Hair follicular keratinocyte (primary cell): ENCODE results near the gene NTMT2. TPM values are rescaled to one million over a fixed set of nuclear protein-coding genes. Genes with fewer than 3 reads are reported as not detected.

Source experiments
- total RNA-seq: library from RNA; depleted of rRNA; stranded (reverse); fragments of >200 nt; gene quantifications from 2 replicates; pipeline ENCODE4 v1.2.3, GENCODE V29; 2015

The NTMT2 gene
- total RNA-seq = not detected in 2 replicates

DNA sequence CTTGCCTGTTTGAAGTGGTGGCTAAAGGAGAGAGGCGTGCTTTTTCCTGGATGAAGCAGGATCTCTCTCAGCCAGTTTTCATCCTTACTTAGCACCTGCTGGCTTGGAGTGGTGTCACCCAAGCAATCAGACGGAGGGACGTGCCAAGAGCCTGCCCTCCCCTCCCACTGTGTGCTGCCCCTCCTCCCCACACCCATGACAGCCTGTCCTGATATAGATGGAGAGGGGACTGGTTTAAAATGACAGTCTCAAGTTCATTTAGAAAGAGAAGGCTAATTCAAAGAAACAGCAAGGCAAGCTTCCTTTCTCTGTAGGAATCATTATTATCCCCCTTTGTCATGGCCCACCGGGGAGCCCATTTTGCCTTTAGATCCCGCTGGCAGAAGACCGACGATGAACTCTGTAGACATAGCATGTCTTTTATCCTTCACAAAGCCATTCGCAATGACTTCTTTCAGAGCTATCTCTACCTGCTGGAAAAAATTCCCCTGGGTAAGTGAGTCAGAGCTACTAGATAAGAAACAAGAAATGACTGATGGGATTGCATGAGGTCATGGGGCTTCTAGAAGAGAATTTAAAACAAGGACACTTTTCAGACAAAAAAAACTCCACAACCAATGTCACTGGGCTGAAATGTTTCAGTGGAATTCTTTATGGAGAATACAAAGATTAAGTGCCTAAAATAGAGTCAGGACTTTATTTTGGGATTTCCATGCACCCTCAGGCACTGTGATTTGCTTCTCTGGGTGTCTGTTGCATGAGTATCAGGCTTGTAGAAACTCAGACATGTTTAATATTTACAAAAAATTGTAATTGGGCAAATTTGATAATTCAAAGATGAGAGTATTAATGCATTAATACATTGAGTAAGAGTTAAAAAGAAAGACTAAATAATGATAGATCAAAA is at the start of gene NTMT2:
TSS of gene NTMT2 (plus strand) at position 190 of the 907 bp plus-strand sequence. CDS start at position 339, 149 bp downstream.

Other genes with a start within 250 kb of the NTMT2 start
- gene KIFAP3, start 71.3 kb upstream of the NTMT2 start, total RNA-seq = 19.2 and 23.1 TPM in 2 replicates